Posterior vena cava (tissue), 2 donors: ENCODE results near the gene CHMP3. TPM values are rescaled to one million over a fixed set of nuclear protein-coding genes. Genes with fewer than 3 reads are reported as not detected.
"Not testable (repeated sequence)": the region's sequence is repeated elsewhere in the genome, so short reads cannot be mapped to it uniquely, and the experiment has no call there.

Experiments
- DNase-seq: peaks from one replicate; pipeline ENCODE4 v3.0.0-alpha.2; 2020; ENCODE audit warnings: low spot score
- intact Hi-C, 2 donors: fragments of 100-400 bp; cut with DNase I; formaldehyde crosslinking; loops; one replicate each; pipeline versions ENCODE4 v1.14.1 to v1.14.2; 2022 to 2023
- long read RNA-seq, 2 donors: library from polyadenylated mRNA; unstranded; transcript quantifications; one replicate each; pipeline ENCODE4 v2.0.0, GENCODE V29; 2020 to 2021
- total RNA-seq, 2 donors: library from RNA; stranded (reverse); fragmentation: NEBNext Ultra II Directional; extraction: Animal tissue kit (Norgen Biotek cat#: 25700); gene quantifications; one replicate each; pipeline ENCODE4 v1.2.1, GENCODE V29; 2021
- donor health status: DM: yes; HTN: yes; CAD: no.
- donor health status: DM: yes; HTN: yes; CAD: no.

Gene CHMP3
- total RNA-seq: 100 to 1,000 TPM; 166 to 167 TPM
- long read RNA-seq, donor 1, transcript CHMP3-201 (6 exons, 3,171 nt): major isoform, 41 of 55 reads
- long read RNA-seq, donor 1, partial matches to known transcripts: 1 of 55 reads
- long read RNA-seq, donor 1, other reads (novel, unspliced or antisense): 9 of 55 reads
- long read RNA-seq, donor 2, transcript CHMP3-201 (6 exons, 3,171 nt): major isoform, 285 of 327 reads
- long read RNA-seq, donor 2, transcript CHMP3-203 (5 exons, 1,099 nt): minor isoform, 28 of 327 reads
- long read RNA-seq, donor 2, partial matches to known transcripts: 2 of 327 reads
- long read RNA-seq, donor 2, other reads (novel, unspliced or antisense): 12 of 327 reads

DNA sequence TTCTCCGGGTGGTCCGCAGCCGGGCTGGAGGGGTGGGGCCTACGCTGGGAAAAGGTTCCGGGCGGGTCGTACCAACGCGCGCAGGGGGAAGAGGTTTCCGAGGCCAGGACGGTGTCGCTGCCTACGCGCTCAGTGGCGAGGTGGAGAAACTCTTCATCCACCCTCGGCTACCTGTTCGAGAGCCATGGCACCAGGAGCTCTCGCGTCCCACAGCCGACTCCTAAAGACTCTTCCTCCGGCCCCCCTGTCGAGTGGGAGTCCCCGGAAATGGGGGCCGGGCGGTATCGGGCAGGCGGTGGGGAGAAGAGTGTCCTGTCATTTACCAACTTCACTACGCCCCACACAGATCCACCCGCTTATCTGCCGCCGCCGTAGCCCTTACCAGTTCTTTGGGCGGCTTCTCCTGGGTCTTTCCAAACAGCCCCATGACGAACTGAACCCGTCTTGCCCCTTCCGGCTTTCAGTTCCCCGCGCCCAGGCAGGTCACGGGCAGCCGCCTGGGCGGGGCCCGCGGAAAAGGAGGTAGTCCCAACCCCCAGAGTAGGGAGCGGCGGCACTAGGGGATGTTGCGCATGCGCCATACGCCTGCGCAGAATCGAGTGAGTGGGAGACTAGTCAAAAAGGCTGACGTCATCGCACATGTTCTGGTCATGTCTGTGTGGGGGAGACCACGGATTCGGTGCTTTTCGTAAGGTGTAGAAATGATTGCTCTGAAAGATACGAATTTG, at the start of gene CHMP3:
TSS of gene CHMP3 (minus strand) at position 522 of the 728 bp plus-strand sequence. CDS start at position 427, 95 bp downstream.
- intact Hi-C loops: loop anchor here in 1 of 2 donors (10.0 kb wide), 1 partner anchor 62 kb away; the partner anchor contains the start of gene RNF103
- peak; percentile 99 for DNase-seq

- no peak for DNase-seq
- intact Hi-C loops: loop anchor here in 1 of 2 donors (10.0 kb wide), 1 partner anchor 156 kb away; no protein-coding TSS in a partner anchor
Measured at GRCh38 chr2:86610871-86611270, 47.6 kb upstream of the CHMP3 start.

- intact Hi-C loops: no loop called here
- no peak for DNase-seq
Measured at GRCh38 chr2:86608832-86609410, 45.7 kb upstream of the CHMP3 start.

GRCh38 chr2:86603905-86604304, 40.7 kb upstream of the CHMP3 start:
- DNase-seq: no peak
- intact Hi-C loops: no loop called here

DNA sequence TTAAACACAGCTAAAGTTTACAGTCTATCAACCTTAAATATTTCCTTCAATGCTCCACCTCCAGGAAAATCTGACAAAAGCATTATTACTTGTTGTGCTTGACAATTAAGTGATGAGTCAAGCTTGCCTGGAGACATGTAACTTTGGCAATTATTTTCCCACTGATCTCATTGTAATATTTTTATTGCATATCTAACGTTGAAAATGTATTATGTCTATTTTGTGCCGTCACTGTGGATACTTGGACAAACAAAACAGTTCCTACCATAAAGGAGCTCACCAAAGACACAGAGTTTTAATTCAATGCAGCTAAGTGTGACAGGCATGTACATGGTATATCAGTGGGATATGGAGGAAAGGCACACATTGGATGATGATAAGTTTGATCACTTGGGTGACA, 35.7 kb upstream of the CHMP3 start:
- intact Hi-C loops: no loop called here
- no peak for DNase-seq

GRCh38 chr2:86596118-86596517, 32.9 kb upstream of the CHMP3 start:
- intact Hi-C loops: no loop called here
- no peak for DNase-seq

DNA sequence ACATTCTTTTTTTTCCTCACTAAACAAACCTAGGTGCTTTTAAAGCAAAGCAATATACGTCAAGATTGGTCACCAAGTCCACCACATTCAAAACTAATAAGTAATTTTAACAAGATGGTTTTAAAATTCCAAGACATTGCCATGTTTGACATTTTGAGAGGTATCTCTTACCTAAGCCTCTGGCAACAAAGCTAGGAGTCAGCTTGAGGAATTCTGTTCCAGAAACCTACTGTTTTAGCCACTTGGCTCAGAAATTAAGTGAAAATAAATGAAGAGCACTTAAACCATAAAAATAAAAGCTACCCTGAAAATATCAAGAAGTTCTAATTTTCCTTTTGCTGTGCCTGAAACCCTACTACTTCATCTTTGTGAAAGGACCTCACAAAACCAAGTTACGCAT, 30.0 kb upstream of the CHMP3 start:
- intact Hi-C loops: no loop called here
- DNase-seq: no peak

DNA sequence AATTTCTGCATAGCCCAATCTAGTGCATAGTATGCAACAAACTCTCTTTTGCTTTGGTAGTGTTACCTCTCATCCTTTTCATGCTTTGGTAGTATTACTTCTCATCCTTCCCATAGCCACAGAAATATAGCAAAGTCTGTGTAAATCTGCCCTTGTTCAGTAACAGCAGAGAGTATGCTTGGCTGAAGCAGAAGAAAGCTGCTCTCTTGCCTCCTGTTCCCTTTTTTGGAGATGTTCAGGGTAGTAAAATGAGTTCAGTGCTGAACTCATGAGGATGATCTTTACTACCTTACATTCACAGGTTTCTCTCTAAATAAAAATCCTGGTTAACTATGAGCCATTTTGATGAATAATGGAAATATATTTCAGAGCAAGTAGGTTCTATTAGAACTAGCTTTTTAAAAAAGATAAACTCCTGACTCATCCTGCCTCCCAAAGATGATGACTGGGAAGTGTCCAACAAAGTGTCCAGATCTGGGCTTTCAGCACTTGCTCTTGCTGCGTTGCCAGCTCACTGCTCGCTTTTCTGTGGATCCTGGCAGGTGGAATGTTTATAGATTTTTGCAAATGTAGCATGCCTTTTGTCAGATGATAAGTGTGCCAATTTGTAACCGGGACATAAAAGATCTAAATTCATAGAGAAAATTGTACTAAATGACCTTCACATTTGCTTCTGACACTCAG, 29.4 kb upstream of the CHMP3 start:
- intact Hi-C loops: no loop called here
- DNase-seq: no peak

DNA sequence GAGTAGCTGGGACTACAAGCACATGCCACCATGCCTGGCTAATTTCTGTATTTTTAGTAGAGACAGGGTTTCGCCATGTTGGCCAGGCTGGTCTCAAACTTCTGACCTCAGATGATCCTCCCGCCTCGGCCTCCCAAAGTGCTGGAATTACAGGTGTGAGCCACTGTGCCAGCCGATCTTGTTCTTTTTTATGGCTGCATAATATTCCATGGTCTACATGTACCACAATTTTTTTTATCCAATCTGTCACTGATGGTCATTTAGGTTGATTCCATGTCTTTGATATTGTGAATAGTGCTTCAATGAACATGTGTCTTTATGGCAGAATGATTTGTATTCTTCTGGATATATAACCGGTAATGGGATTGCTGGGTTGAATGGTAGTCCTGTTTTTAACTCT, 26.5 kb upstream of the CHMP3 start:
- DNase-seq, intact Hi-C loops: not testable (repeated sequence)

- intact Hi-C loops: no loop called here
- DNase-seq: no peak
Measured at GRCh38 chr2:86584151-86584913, 21.1 kb upstream of the CHMP3 start.

- DNase-seq: no peak
- intact Hi-C loops: no loop called here
Measured at GRCh38 chr2:86580560-86580959, 17.3 kb upstream of the CHMP3 start.

- no peak for DNase-seq
- intact Hi-C loops: no loop called here
Measured at GRCh38 chr2:86577817-86578456, 14.7 kb upstream of the CHMP3 start.

DNA sequence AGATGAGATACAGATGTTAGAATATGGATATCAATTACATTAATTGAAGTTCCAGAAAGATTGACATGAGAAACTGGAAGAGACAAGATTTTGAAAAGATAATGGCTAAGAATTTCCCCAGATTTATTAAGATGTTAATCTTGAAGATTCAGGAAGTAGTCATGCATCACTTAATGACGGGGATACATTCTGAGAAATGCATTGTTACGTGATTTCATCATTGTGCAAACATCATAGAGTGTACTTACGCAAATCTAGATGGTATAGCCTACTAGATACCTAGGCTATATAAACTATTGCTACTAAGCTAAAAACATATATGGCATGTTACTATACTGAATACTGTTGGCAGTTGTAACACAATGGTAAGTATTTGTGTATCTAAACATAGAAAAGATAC, 6.8 kb upstream of the CHMP3 start:
- intact Hi-C loops: no loop called here
- no peak for DNase-seq

- intact Hi-C loops: loop anchor here in 1 of 2 donors (10.0 kb wide), 1 partner anchor 58 kb away; the partner anchor contains the start of gene RNF103
- DNase-seq: no peak
Measured at GRCh38 chr2:86566821-86567190, 3.6 kb upstream of the CHMP3 start.

DNA sequence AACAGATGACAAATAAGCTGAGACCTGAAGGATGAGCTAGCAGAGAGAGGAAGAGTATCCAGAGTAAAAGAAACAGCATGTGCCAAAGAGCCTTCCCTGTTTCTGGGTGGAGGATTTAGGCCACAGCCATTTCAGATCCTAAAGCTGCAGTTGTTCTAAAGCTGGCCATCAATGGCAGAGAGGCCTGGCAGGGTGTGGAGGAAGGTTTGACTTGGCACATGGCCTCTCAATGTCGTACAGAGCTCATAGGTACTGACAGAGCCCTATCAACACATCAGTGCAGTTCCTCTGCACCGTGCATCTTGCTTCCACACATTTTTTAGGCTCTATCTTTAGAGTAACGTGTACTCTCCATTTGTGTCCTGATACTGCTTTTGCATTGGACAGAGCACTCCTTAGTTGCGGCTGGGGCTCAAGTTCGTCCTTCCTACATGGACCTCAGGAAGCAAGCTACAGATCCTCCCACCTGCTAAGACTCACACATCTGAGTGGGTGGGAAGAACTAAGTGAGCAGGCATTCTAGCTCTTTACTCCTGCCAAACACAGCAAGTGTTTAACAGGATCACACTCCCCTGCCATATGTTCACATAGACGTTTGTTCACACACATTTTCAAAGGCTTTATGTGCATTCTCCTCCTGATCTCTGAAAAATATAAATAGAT, 3.0 kb upstream of the CHMP3 start:
- DNase-seq: no peak
- intact Hi-C loops: loop anchor here in 1 of 2 donors (10.0 kb wide), 1 partner anchor 59 kb away; the partner anchor contains the start of gene RNF103

- intact Hi-C loops: loop anchor here in 1 of 2 donors (10.0 kb wide), 1 partner anchor 61 kb away; the partner anchor contains the start of gene RNF103
- DNase-seq: no peak
Measured at GRCh38 chr2:86563650-86564061, 413 bp upstream of the CHMP3 start.

GRCh38 chr2:86562485-86562921, 740 bp downstream of the CHMP3 start:
- no peak for DNase-seq
- intact Hi-C loops: loop anchor here in 1 of 2 donors (10.0 kb wide), 1 partner anchor 62 kb away; the partner anchor contains the start of gene RNF103

GRCh38 chr2:86557836-86558235, 5.4 kb downstream of the CHMP3 start:
- no peak for DNase-seq
- intact Hi-C loops: no loop called here
